ENCODE data around the gene PTPRN2. TPM values are rescaled to one million over a fixed set of nuclear protein-coding genes. Genes with fewer than 3 reads are reported as not detected.

PTPRN2 gene
- total and polyA plus RNA-seq, 2 donors (not counting 3 experiments of a cell fraction or from before 2014, with no cell fraction given) = 0.62 to 0.88 TPM

DNA sequence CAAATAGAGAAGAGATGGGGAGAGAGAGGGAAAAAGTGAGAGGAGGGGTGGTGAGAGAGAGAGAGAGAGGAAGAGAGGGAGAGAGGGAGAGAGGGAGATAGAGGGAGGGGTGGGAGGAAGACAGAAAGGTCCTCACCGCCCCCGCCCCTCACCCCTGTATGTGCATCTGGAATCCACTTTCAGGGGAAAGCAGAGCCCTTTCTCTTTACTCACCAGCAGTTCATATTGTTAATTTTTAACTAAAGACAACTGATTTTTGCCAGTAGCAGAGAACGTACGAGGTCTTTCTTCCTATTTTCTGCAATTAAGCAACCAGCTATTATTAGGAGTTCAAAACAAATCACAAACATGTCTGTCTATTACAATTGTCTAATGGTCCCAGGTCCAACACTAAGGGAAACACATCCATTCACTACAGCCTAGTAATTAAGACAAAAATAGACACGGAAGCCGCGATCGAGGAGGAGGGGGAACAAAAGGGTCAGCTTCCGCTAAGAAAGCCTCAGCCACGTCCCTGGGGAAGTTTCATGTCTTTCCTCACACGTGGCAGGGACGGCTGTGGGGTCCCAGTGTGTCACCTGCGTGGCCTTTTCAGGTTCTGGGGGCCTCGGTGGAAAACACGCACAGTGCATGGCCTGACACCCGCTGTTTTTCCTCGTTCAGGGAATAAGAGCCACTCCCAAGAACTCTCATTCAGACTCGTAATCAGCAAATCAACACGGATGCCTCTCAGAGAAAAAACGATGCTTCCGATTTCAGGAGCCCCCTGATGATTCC lies 572.0 kb downstream of the PTPRN2 start:
- no peak for FAIRE-seq
- H3K4me1 ChIP-seq (ENCODE audit: control insufficient read depth, extremely low read depth, insufficient read depth, low read length) = no peaks in the 10 kb centered on the region

More for the DNA sequence above, 572.0 kb downstream of the PTPRN2 start:
- Histone ChIP-seq H3K9me1 (replicated peaks; ENCODE audit: control insufficient read depth, extremely low read depth, insufficient read depth, low read length) (no peaks in the 10 kb centered on the region), H3K4me3 (replicated peaks in 1 of 3; ENCODE audit: insufficient read depth in 1 of 3, low read depth in 1 of 3, low read length in 3 of 3) (no peak overlapping the region), H3K4me2 (ENCODE audit: insufficient read depth, low read length) (no peak overlapping the region), H3K9me3 (replicated peaks; ENCODE audit: control insufficient read depth, insufficient read depth, low read length) (peaks cover 5% of the 10 kb centered on the region), H4K20me1 (replicated peaks; ENCODE audit: control insufficient read depth, extremely low read depth, insufficient read depth, low read length) (no peaks in the 10 kb centered on the region), H3K36me3 (ENCODE audit: control insufficient read depth in 2 of 2, extremely low read depth in 1 of 2, insufficient read depth in 2 of 2, low read length in 2 of 2) (no peaks in the 10 kb centered on the region), H2AFZ (ENCODE audit: low read depth, low read length) (no peak overlapping the region), H3K27me3 (ENCODE audit: control insufficient read depth in 2 of 2, insufficient read depth in 2 of 2, low read length in 2 of 2) (no peaks in the 10 kb centered on the region), H3K79me2 (ENCODE audit: control insufficient read depth, insufficient read depth, low read length) (no peaks in the 10 kb centered on the region), H3K9ac (replicated peaks; ENCODE audit: extremely low read depth, insufficient read depth, low read length) (no peak overlapping the region), H3K27ac (ENCODE audit: insufficient read depth, low read depth, low read length) (no peak overlapping the region)
- dilution Hi-C loops (cut with MboI; ENCODE audit: extremely low pct_ligation_motif_present, low sequenced_read_pairs) = no loop called here
- ChIA-PET POLR2A (no interaction called here), CTCF (no interaction called here)
- DNase-seq (ENCODE audit: low read depth, low spot score) = no peak
- no TSS peak for BruUV-seq (replicated peaks)
- intact Hi-C loops (cut with micrococcal nuclease) = no loop called here
- TF ChIP-seq MAX (IDR thresholded peaks at IDR 0.05; ENCODE audit: insufficient read depth, insufficient read length) = no peak
- no peak for TF ChIP-seq FOS (IDR thresholded peaks at IDR 0.05; ENCODE audit: borderline replicate concordance, insufficient read depth, low read length)
- TF ChIP-seq GATA2 (IDR thresholded peaks at IDR 0.05; ENCODE audit: insufficient read depth, insufficient read length, low read depth, low read length) = no peak
- no peak for TF ChIP-seq EZH2 (IDR thresholded peaks at IDR 0.05; ENCODE audit: borderline replicate concordance, low read depth, low read length, severe bottlenecking)
- TF ChIP-seq JUN (IDR thresholded peaks at IDR 0.05; ENCODE audit: borderline replicate concordance, insufficient read depth, insufficient read length, low read depth) = no peak
- TF ChIP-seq, protein P1, sequence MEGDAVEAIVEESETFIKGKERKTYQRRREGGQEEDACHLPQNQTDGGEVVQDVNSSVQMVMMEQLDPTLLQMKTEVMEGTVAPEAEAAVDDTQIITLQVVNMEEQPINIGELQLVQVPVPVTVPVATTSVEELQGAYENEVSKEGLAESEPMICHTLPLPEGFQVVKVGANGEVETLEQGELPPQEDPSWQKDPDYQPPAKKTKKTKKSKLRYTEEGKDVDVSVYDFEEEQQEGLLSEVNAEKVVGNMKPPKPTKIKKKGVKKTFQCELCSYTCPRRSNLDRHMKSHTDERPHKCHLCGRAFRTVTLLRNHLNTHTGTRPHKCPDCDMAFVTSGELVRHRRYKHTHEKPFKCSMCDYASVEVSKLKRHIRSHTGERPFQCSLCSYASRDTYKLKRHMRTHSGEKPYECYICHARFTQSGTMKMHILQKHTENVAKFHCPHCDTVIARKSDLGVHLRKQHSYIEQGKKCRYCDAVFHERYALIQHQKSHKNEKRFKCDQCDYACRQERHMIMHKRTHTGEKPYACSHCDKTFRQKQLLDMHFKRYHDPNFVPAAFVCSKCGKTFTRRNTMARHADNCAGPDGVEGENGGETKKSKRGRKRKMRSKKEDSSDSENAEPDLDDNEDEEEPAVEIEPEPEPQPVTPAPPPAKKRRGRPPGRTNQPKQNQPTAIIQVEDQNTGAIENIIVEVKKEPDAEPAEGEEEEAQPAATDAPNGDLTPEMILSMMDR (IDR thresholded peaks at IDR 0.05; ENCODE audit: extremely low read depth in 1 of 2, insufficient read depth in 1 of 2, low read depth in 1 of 2, low read length in 2 of 2) = no peak
- no peak for TF ChIP-seq POLR2A (IDR thresholded peaks at IDR 0.05; ENCODE audit: low read depth, low read length)
- no peak for TF ChIP-seq POLR2AphosphoS5 (IDR thresholded peaks at IDR 0.05; ENCODE audit: insufficient read depth, low read depth, low read length)
- no peak for TF ChIP-seq MYC (IDR thresholded peaks at IDR 0.05; ENCODE audit: low read depth, low read length)

Data from endothelial cell of umbilical vein (primary cell).